ENCODE data around the gene TYW5. TPM values are rescaled to one million over a fixed set of nuclear protein-coding genes. Genes with fewer than 3 reads are reported as not detected.

The TYW5 gene
- total and polyA plus RNA-seq, 2 donors: 5.5 to 5.9 TPM

GRCh38 chr2:199962203-199962602, 6.9 kb upstream of the TYW5 start:
- Histone ChIP-seq H3K27ac (ENCODE audit: low read depth in 1 of 2, low read length in 1 of 2) (no peak overlapping the region), H3K4me3 (ENCODE audit: low read length in 2 of 2) (no peak overlapping the region), H3K27me3 (ENCODE audit: control insufficient read depth in 2 of 2, insufficient read depth in 1 of 2, low read length in 1 of 2) (no peaks in the 10 kb centered on the region), H3K36me3 (ENCODE audit: control insufficient read depth in 2 of 2, insufficient read depth in 2 of 2, low read length in 1 of 2) (peaks cover 10 to 60% of the 10 kb centered on the region in 2 donors), H3K9me3 (ENCODE audit: control insufficient read depth in 2 of 2, insufficient read depth in 1 of 2, low read length in 1 of 2) (no peaks in the 10 kb centered on the region), H3K4me1 (ENCODE audit: control insufficient read depth in 2 of 2, insufficient read depth in 2 of 2, low read length in 2 of 2) (peaks cover under 1 to 4% of the 10 kb centered on the region in 2 donors)
- WGBS: 95% methylated on average over 2 of the region's 2 CpGs
- DNase-seq (ENCODE audit: low read depth in 6 of 9, low spot score in 9 of 9): no peak

GRCh38 chr2:199958014-199958413, 2.7 kb upstream of the TYW5 start:
- peaks cover 10 to 37% of the 10 kb centered on the region in 2 donors for H3K36me3 ChIP-seq (ENCODE audit: control insufficient read depth in 2 of 2, insufficient read depth in 2 of 2, low read length in 1 of 2)
- WGBS: 96% methylated on average over 4 of the region's 4 CpGs

GRCh38 chr2:199956062-199956380, 730 bp upstream of the TYW5 start:
- H3K27me3 ChIP-seq (ENCODE audit: control insufficient read depth in 2 of 2, insufficient read depth in 1 of 2, low read length in 1 of 2): no peaks in the 10 kb centered on the region
- DNase-seq (ENCODE audit: low read depth in 6 of 9, low spot score in 9 of 9): peak in 1 of 9 donors; percentile 29
- peak overlapping the region; percentile 82 to 88 for H3K27ac ChIP-seq (ENCODE audit: low read depth in 1 of 2, low read length in 1 of 2)
- 1% methylated on average over 10 of the region's 10 CpGs for WGBS
- peaks cover 3 to 20% of the 10 kb centered on the region in 2 donors for H3K36me3 ChIP-seq (ENCODE audit: control insufficient read depth in 2 of 2, insufficient read depth in 2 of 2, low read length in 1 of 2)
- peaks cover 23 to 24% of the 10 kb centered on the region in 2 donors for H3K4me1 ChIP-seq (ENCODE audit: control insufficient read depth in 2 of 2, insufficient read depth in 2 of 2, low read length in 2 of 2)
- H3K4me3 ChIP-seq (ENCODE audit: low read length in 2 of 2): peak overlapping the region; percentile 76 to 87
- H3K9me3 ChIP-seq (ENCODE audit: control insufficient read depth in 2 of 2, insufficient read depth in 1 of 2, low read length in 1 of 2): no peaks in the 10 kb centered on the region

More at GRCh38 chr2:199958014-199958413, 2.7 kb upstream of the TYW5 start:
- Histone ChIP-seq H3K4me3 (ENCODE audit: low read length in 2 of 2) (no peak overlapping the region), H3K4me1 (ENCODE audit: control insufficient read depth in 2 of 2, insufficient read depth in 2 of 2, low read length in 2 of 2) (peaks cover 23 to 24% of the 10 kb centered on the region in 2 donors), H3K9me3 (ENCODE audit: control insufficient read depth in 2 of 2, insufficient read depth in 1 of 2, low read length in 1 of 2) (no peaks in the 10 kb centered on the region), H3K27ac (ENCODE audit: low read depth in 1 of 2, low read length in 1 of 2) (no peak overlapping the region), H3K27me3 (ENCODE audit: control insufficient read depth in 2 of 2, insufficient read depth in 1 of 2, low read length in 1 of 2) (no peaks in the 10 kb centered on the region)
- no peak for DNase-seq (ENCODE audit: low read depth in 6 of 9, low spot score in 9 of 9)

- peak in 1 of 9 donors; percentile 27 for DNase-seq (ENCODE audit: low read depth in 6 of 9, low spot score in 9 of 9)
- no peaks in the 10 kb centered on the region for H3K27me3 ChIP-seq (ENCODE audit: control insufficient read depth in 2 of 2, insufficient read depth in 1 of 2, low read length in 1 of 2)
- H3K4me3 ChIP-seq (ENCODE audit: low read length in 2 of 2): peak overlapping the region; percentile 76 to 87
- WGBS: under 1% methylated on average over 13 of the region's 13 CpGs
- peak overlapping the region; percentile 82 to 88 for H3K27ac ChIP-seq (ENCODE audit: low read depth in 1 of 2, low read length in 1 of 2)
- peaks cover 6 to 13% of the 10 kb centered on the region in 2 donors for H3K36me3 ChIP-seq (ENCODE audit: control insufficient read depth in 2 of 2, insufficient read depth in 2 of 2, low read length in 1 of 2)
- H3K9me3 ChIP-seq (ENCODE audit: control insufficient read depth in 2 of 2, insufficient read depth in 1 of 2, low read length in 1 of 2): no peaks in the 10 kb centered on the region
- peaks cover 23 to 24% of the 10 kb centered on the region in 2 donors for H3K4me1 ChIP-seq (ENCODE audit: control insufficient read depth in 2 of 2, insufficient read depth in 2 of 2, low read length in 2 of 2)
Measured at GRCh38 chr2:199955007-199955338, 318 bp downstream of the TYW5 start.

- no peak for DNase-seq (ENCODE audit: low read depth in 6 of 9, low spot score in 9 of 9)
- Histone ChIP-seq H3K9me3 (ENCODE audit: control insufficient read depth in 2 of 2, insufficient read depth in 1 of 2, low read length in 1 of 2) (no peaks in the 10 kb centered on the region), H3K27me3 (ENCODE audit: control insufficient read depth in 2 of 2, insufficient read depth in 1 of 2, low read length in 1 of 2) (no peaks in the 10 kb centered on the region), H3K4me1 (ENCODE audit: control insufficient read depth in 2 of 2, insufficient read depth in 2 of 2, low read length in 2 of 2) (peaks cover 11% of the 10 kb centered on the region in 2 donors), H3K36me3 (ENCODE audit: control insufficient read depth in 2 of 2, insufficient read depth in 2 of 2, low read length in 1 of 2) (peaks cover 5 to 23% of the 10 kb centered on the region in 2 donors), H3K4me3 (ENCODE audit: low read length in 2 of 2) (no peak overlapping the region), H3K27ac (ENCODE audit: low read depth in 1 of 2, low read length in 1 of 2) (no peak overlapping the region)
- WGBS: 86% methylated on average over 1 of the region's 1 CpG
Measured at GRCh38 chr2:199951023-199951422, 4.3 kb downstream of the TYW5 start.

- WGBS: 96% methylated on average over 5 of the region's 5 CpGs
- Histone ChIP-seq H3K9me3 (ENCODE audit: control insufficient read depth in 2 of 2, insufficient read depth in 1 of 2, low read length in 1 of 2) (no peaks in the 10 kb centered on the region), H3K4me1 (ENCODE audit: control insufficient read depth in 2 of 2, insufficient read depth in 2 of 2, low read length in 2 of 2) (peaks cover 9 to 11% of the 10 kb centered on the region in 2 donors), H3K4me3 (ENCODE audit: low read length in 2 of 2) (no peak overlapping the region), H3K27me3 (ENCODE audit: control insufficient read depth in 2 of 2, insufficient read depth in 1 of 2, low read length in 1 of 2) (no peaks in the 10 kb centered on the region), H3K36me3 (ENCODE audit: control insufficient read depth in 2 of 2, insufficient read depth in 2 of 2, low read length in 1 of 2) (peaks cover 5 to 28% of the 10 kb centered on the region in 2 donors), H3K27ac (ENCODE audit: low read depth in 1 of 2, low read length in 1 of 2) (no peak overlapping the region)
- no peak for DNase-seq (ENCODE audit: low read depth in 6 of 9, low spot score in 9 of 9)
Measured at GRCh38 chr2:199950396-199950795, 4.9 kb downstream of the TYW5 start.

- no peaks in the 10 kb centered on the region for H3K27me3 ChIP-seq (ENCODE audit: control insufficient read depth in 2 of 2, insufficient read depth in 1 of 2, low read length in 1 of 2)
- no peaks in the 10 kb centered on the region for H3K9me3 ChIP-seq (ENCODE audit: control insufficient read depth in 2 of 2, insufficient read depth in 1 of 2, low read length in 1 of 2)
- no peak for DNase-seq (ENCODE audit: low read depth in 6 of 9, low spot score in 9 of 9)
- no peak overlapping the region for H3K4me3 ChIP-seq (ENCODE audit: low read length in 2 of 2)
- H3K4me1 ChIP-seq (ENCODE audit: control insufficient read depth in 2 of 2, insufficient read depth in 2 of 2, low read length in 2 of 2): no peaks in the 10 kb centered on the region
- H3K36me3 ChIP-seq (ENCODE audit: control insufficient read depth in 2 of 2, insufficient read depth in 2 of 2, low read length in 1 of 2): peaks cover 5 to 45% of the 10 kb centered on the region in 2 donors
- no peak overlapping the region for H3K27ac ChIP-seq (ENCODE audit: low read depth in 1 of 2, low read length in 1 of 2)
Measured at GRCh38 chr2:199946836-199947235, 8.5 kb downstream of the TYW5 start.

GRCh38 chr2:199946196-199946595, 9.1 kb downstream of the TYW5 start:
- no peak overlapping the region for H3K4me3 ChIP-seq (ENCODE audit: low read length in 2 of 2)
- DNase-seq (ENCODE audit: low read depth in 6 of 9, low spot score in 9 of 9): no peak
- no peak overlapping the region for H3K27ac ChIP-seq (ENCODE audit: low read depth in 1 of 2, low read length in 1 of 2)
- H3K36me3 ChIP-seq (ENCODE audit: control insufficient read depth in 2 of 2, insufficient read depth in 2 of 2, low read length in 1 of 2): peaks cover 5 to 50% of the 10 kb centered on the region in 2 donors
- H3K27me3 ChIP-seq (ENCODE audit: control insufficient read depth in 2 of 2, insufficient read depth in 1 of 2, low read length in 1 of 2): no peaks in the 10 kb centered on the region
- H3K4me1 ChIP-seq (ENCODE audit: control insufficient read depth in 2 of 2, insufficient read depth in 2 of 2, low read length in 2 of 2): no peaks in the 10 kb centered on the region
- WGBS: 98% methylated on average over 1 of the region's 1 CpG
- no peaks in the 10 kb centered on the region for H3K9me3 ChIP-seq (ENCODE audit: control insufficient read depth in 2 of 2, insufficient read depth in 1 of 2, low read length in 1 of 2)

GRCh38 chr2:199943373-199943772, 11.9 kb downstream of the TYW5 start:
- WGBS: 98% methylated on average over 4 of the region's 4 CpGs
- no peak overlapping the region for H3K27ac ChIP-seq (ENCODE audit: low read depth in 1 of 2, low read length in 1 of 2)
- H3K4me1 ChIP-seq (ENCODE audit: control insufficient read depth in 2 of 2, insufficient read depth in 2 of 2, low read length in 2 of 2): no peaks in the 10 kb centered on the region
- no peaks in the 10 kb centered on the region for H3K9me3 ChIP-seq (ENCODE audit: control insufficient read depth in 2 of 2, insufficient read depth in 1 of 2, low read length in 1 of 2)
- H3K36me3 ChIP-seq (ENCODE audit: control insufficient read depth in 2 of 2, insufficient read depth in 2 of 2, low read length in 1 of 2): peaks cover 2 to 59% of the 10 kb centered on the region in 2 donors
- no peak overlapping the region for H3K4me3 ChIP-seq (ENCODE audit: low read length in 2 of 2)
- no peaks in the 10 kb centered on the region for H3K27me3 ChIP-seq (ENCODE audit: control insufficient read depth in 2 of 2, insufficient read depth in 1 of 2, low read length in 1 of 2)
- no peak for DNase-seq (ENCODE audit: low read depth in 6 of 9, low spot score in 9 of 9)

GRCh38 chr2:199940373-199940772, 14.9 kb downstream of the TYW5 start:
- Histone ChIP-seq H3K36me3 (ENCODE audit: control insufficient read depth in 2 of 2, insufficient read depth in 2 of 2, low read length in 1 of 2) (peaks cover 1 to 40% of the 10 kb centered on the region in 2 donors), H3K4me3 (ENCODE audit: low read length in 2 of 2) (no peak overlapping the region), H3K4me1 (ENCODE audit: control insufficient read depth in 2 of 2, insufficient read depth in 2 of 2, low read length in 2 of 2) (no peaks in the 10 kb centered on the region), H3K9me3 (ENCODE audit: control insufficient read depth in 2 of 2, insufficient read depth in 1 of 2, low read length in 1 of 2) (no peaks in the 10 kb centered on the region), H3K27ac (ENCODE audit: low read depth in 1 of 2, low read length in 1 of 2) (no peak overlapping the region), H3K27me3 (ENCODE audit: control insufficient read depth in 2 of 2, insufficient read depth in 1 of 2, low read length in 1 of 2) (no peaks in the 10 kb centered on the region)
- DNase-seq (ENCODE audit: low read depth in 6 of 9, low spot score in 9 of 9): peak in 2 of 9 donors; percentile 4
- 100% methylated on average over 2 of the region's 2 CpGs for WGBS
